Measurements from ENCODE around the gene PTCD1.
A peak's percentile ranks its signal among the peaks of the same experiment; 100 is the strongest.
"Not testable (repeated sequence)": the region's sequence is repeated elsewhere in the genome, so short reads cannot be mapped to it uniquely, and the experiment has no call there.

Gene PTCD1

DNA sequence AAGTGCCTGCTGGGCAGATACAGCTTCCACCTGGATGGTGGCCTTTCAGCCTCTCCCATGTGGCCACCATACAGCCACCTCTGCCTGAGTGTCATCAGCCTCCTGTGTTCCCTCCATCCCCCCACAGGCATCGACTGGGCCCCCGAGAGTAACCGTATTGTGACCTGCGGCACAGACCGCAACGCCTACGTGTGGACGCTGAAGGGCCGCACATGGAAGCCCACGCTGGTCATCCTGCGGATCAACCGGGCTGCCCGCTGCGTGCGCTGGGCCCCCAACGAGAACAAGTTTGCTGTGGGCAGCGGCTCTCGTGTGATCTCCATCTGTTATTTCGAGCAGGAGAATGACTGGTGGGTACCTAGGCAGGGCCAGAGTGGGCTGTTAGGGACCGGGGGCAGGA is 50.7 kb downstream of the PTCD1 start:
- H3K4me3 ChIP-seq (ENCODE audit: low read length in 2 of 2): no peak overlapping the region
- H3K9ac ChIP-seq (ENCODE audit: low read length in 2 of 2): no peak overlapping the region
- no peaks in the 10 kb centered on the region for H3K9me3 ChIP-seq (ENCODE audit: control insufficient read depth in 2 of 2, low read length in 2 of 2)
- H3K4me1 ChIP-seq (ENCODE audit: control insufficient read depth, insufficient read depth, low read length): peaks cover 11% of the 10 kb centered on the region
- peaks cover 8 to 15% of the 10 kb centered on the region in 2 donors for H3K36me3 ChIP-seq (ENCODE audit: control insufficient read depth in 2 of 2, insufficient read depth in 2 of 2, low read length in 2 of 2)
- no peak overlapping the region for H3K27ac ChIP-seq (ENCODE audit: low read length)
- H3K27me3 ChIP-seq (ENCODE audit: control insufficient read depth in 1 of 2, insufficient read depth in 2 of 2, low read length in 2 of 2): no peaks in the 10 kb centered on the region

DNA sequence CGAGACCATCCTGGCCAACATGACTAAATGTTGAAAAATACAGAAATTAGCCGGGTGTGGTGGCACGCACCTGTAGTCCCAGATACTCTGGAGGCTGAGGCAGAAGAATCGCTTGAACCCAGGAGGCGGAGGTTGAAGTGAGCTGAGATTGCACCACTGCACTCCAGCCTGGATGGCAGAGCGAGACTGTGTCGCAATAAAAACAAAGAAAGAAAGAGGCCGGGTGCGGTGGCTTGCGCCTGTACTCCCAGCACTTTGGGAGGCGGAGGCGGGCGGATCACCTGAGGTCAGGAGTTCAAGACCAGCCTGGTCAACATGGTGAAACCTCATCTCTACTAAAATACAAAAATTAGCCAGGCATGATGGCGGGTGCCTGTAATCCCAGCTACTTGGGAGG is 51.4 kb downstream of the PTCD1 start:
- H3K36me3 ChIP-seq (ENCODE audit: control insufficient read depth in 2 of 2, insufficient read depth in 2 of 2, low read length in 2 of 2): peaks cover 8 to 15% of the 10 kb centered on the region in 2 donors
- H3K4me1 ChIP-seq (ENCODE audit: control insufficient read depth, insufficient read depth, low read length); H3K9me3 ChIP-seq (ENCODE audit: control insufficient read depth in 2 of 2, low read length in 2 of 2); H3K27ac ChIP-seq (ENCODE audit: low read length); H3K9ac ChIP-seq (ENCODE audit: low read length in 2 of 2); H3K4me3 ChIP-seq (ENCODE audit: low read length in 2 of 2); H3K27me3 ChIP-seq (ENCODE audit: control insufficient read depth in 1 of 2, insufficient read depth in 2 of 2, low read length in 2 of 2): not testable (repeated sequence)

DNA sequence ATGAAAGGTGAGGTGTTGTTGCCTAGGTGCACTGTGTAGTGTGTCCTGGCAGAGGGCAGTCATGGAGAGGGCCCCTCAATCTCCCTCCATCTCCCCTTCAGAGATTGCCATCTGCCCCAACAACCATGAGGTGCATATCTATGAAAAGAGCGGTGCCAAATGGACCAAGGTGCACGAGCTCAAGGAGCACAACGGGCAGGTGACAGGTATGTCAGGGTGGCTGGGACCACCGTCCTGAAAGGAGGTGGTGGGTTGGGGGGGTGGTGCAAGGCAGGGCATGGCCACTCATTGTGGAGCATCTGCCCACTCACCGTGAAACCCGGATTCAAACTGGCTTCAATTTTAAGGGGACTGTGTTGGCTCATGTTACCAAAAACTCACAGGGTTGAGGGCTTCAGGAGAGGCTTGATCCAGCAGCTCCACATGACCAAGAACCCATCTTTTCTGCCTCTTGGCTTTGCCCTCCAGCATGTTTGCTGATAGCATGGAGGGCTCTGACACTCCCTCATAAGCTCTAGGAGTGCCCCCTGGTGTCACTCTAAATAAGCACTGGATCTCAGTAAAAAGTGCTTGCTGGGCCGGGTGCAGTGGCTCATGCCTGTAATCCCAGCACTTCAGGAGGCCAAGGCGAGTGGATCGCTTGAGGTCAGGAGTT is 51.9 kb downstream of the PTCD1 start:
- Histone ChIP-seq H3K4me1 (ENCODE audit: control insufficient read depth, insufficient read depth, low read length) (no peaks in the 10 kb centered on the region), H3K9ac (ENCODE audit: low read length in 2 of 2) (no peak overlapping the region), H3K4me3 (ENCODE audit: low read length in 2 of 2) (no peak overlapping the region), H3K9me3 (ENCODE audit: control insufficient read depth in 2 of 2, low read length in 2 of 2) (no peaks in the 10 kb centered on the region), H3K36me3 (ENCODE audit: control insufficient read depth in 2 of 2, insufficient read depth in 2 of 2, low read length in 2 of 2) (peaks cover 8 to 15% of the 10 kb centered on the region in 2 donors), H3K27me3 (ENCODE audit: control insufficient read depth in 1 of 2, insufficient read depth in 2 of 2, low read length in 2 of 2) (no peaks in the 10 kb centered on the region), H3K27ac (ENCODE audit: low read length) (no peak overlapping the region)

DNA sequence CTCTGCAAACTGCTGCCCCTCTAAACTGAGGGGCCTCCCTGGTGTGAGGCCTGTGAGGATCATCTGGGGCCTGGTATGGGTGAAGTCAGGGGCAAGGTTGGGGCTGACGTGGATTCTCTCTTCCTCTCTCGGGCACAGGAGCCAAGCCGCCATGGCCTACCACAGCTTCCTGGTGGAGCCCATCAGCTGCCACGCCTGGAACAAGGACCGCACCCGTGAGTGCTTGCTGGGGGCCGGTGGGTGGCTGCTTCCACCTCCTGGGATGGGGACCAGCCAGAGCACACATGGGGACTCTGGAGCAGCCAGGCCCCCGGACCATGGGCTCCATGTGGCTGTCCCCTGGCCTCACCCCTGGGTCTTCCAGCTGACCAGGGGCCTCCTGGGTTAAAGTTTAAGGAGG is 53.0 kb downstream of the PTCD1 start:
- H3K27ac ChIP-seq (ENCODE audit: low read length): no peak overlapping the region
- H3K4me1 ChIP-seq (ENCODE audit: control insufficient read depth, insufficient read depth, low read length): peaks cover 8% of the 10 kb centered on the region
- H3K36me3 ChIP-seq (ENCODE audit: control insufficient read depth in 2 of 2, insufficient read depth in 2 of 2, low read length in 2 of 2): peaks cover 8 to 11% of the 10 kb centered on the region in 2 donors
- H3K9ac ChIP-seq (ENCODE audit: low read length in 2 of 2): no peak overlapping the region
- H3K4me3 ChIP-seq (ENCODE audit: low read length in 2 of 2): no peak overlapping the region
- H3K27me3 ChIP-seq (ENCODE audit: control insufficient read depth in 1 of 2, insufficient read depth in 2 of 2, low read length in 2 of 2): no peaks in the 10 kb centered on the region
- H3K9me3 ChIP-seq (ENCODE audit: control insufficient read depth in 2 of 2, low read length in 2 of 2): no peaks in the 10 kb centered on the region

DNA sequence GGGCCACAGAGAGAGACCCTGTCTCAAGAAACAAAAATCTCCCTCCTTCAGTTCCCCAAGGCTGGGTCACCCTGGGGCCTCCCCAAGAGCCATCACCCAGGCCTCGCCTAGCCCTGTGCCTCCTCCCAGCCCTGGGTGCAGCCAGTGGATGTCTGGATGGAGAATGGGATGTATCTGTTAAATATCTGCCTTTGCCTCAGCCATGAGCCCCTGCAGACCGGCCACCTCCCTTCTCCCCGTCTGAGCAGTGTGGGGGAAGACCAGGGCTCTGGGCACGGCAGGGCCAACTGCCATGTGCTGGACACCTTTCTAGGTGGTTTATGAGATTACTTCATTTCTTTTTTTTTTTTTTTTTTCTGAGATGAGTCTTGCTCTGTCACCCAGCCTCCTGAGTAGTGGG is 54.1 kb downstream of the PTCD1 start:
- no peak overlapping the region for H3K4me3 ChIP-seq (ENCODE audit: low read length in 2 of 2)
- no peak overlapping the region for H3K27ac ChIP-seq (ENCODE audit: low read length)

GRCh38 chr7:99383791-99384370 is 54.7 kb downstream of the PTCD1 start:
- H3K4me1 ChIP-seq (ENCODE audit: control insufficient read depth, insufficient read depth, low read length): peaks cover 25% of the 10 kb centered on the region
- no peak overlapping the region for H3K27ac ChIP-seq (ENCODE audit: low read length)
- no peaks in the 10 kb centered on the region for H3K9me3 ChIP-seq (ENCODE audit: control insufficient read depth in 2 of 2, low read length in 2 of 2)
- H3K36me3 ChIP-seq (ENCODE audit: control insufficient read depth in 2 of 2, insufficient read depth in 2 of 2, low read length in 2 of 2): peaks cover 6 to 8% of the 10 kb centered on the region in 2 donors
- no peak overlapping the region for H3K4me3 ChIP-seq (ENCODE audit: low read length in 2 of 2)
- H3K9ac ChIP-seq (ENCODE audit: low read length in 2 of 2): no peak overlapping the region
- no peaks in the 10 kb centered on the region for H3K27me3 ChIP-seq (ENCODE audit: control insufficient read depth in 1 of 2, insufficient read depth in 2 of 2, low read length in 2 of 2)

More for the DNA sequence above, 54.1 kb downstream of the PTCD1 start:
- Histone ChIP-seq H3K9me3 (ENCODE audit: control insufficient read depth in 2 of 2, low read length in 2 of 2) (no peaks in the 10 kb centered on the region), H3K36me3 (ENCODE audit: control insufficient read depth in 2 of 2, insufficient read depth in 2 of 2, low read length in 2 of 2) (peaks cover 6 to 8% of the 10 kb centered on the region in 2 donors), H3K27me3 (ENCODE audit: control insufficient read depth in 1 of 2, insufficient read depth in 2 of 2, low read length in 2 of 2) (no peaks in the 10 kb centered on the region), H3K9ac (ENCODE audit: low read length in 2 of 2) (no peak overlapping the region), H3K4me1 (ENCODE audit: control insufficient read depth, insufficient read depth, low read length) (peaks cover 19% of the 10 kb centered on the region)

GRCh38 chr7:99383203-99383602 is 55.4 kb downstream of the PTCD1 start:
- Histone ChIP-seq H3K27me3 (ENCODE audit: control insufficient read depth in 1 of 2, insufficient read depth in 2 of 2, low read length in 2 of 2) (no peaks in the 10 kb centered on the region), H3K9me3 (ENCODE audit: control insufficient read depth in 2 of 2, low read length in 2 of 2) (no peaks in the 10 kb centered on the region), H3K4me3 (ENCODE audit: low read length in 2 of 2) (no peak overlapping the region), H3K4me1 (ENCODE audit: control insufficient read depth, insufficient read depth, low read length) (peaks cover 26% of the 10 kb centered on the region), H3K27ac (ENCODE audit: low read length) (no peak overlapping the region), H3K9ac (ENCODE audit: low read length in 2 of 2) (no peak overlapping the region), H3K36me3 (ENCODE audit: control insufficient read depth in 2 of 2, insufficient read depth in 2 of 2, low read length in 2 of 2) (peaks cover 6 to 8% of the 10 kb centered on the region in 2 donors)

- Histone ChIP-seq H3K9ac (ENCODE audit: low read length in 2 of 2) (no peak overlapping the region), H3K4me3 (ENCODE audit: low read length in 2 of 2) (no peak overlapping the region), H3K36me3 (ENCODE audit: control insufficient read depth in 2 of 2, insufficient read depth in 2 of 2, low read length in 2 of 2) (peaks cover 5 to 6% of the 10 kb centered on the region in 2 donors), H3K27me3 (ENCODE audit: control insufficient read depth in 1 of 2, insufficient read depth in 2 of 2, low read length in 2 of 2) (no peaks in the 10 kb centered on the region), H3K9me3 (ENCODE audit: control insufficient read depth in 2 of 2, low read length in 2 of 2) (no peaks in the 10 kb centered on the region), H3K4me1 (ENCODE audit: control insufficient read depth, insufficient read depth, low read length) (peaks cover 26% of the 10 kb centered on the region), H3K27ac (ENCODE audit: low read length) (no peak overlapping the region)
Measured at GRCh38 chr7:99381664-99382075, 56.9 kb downstream of the PTCD1 start.

DNA sequence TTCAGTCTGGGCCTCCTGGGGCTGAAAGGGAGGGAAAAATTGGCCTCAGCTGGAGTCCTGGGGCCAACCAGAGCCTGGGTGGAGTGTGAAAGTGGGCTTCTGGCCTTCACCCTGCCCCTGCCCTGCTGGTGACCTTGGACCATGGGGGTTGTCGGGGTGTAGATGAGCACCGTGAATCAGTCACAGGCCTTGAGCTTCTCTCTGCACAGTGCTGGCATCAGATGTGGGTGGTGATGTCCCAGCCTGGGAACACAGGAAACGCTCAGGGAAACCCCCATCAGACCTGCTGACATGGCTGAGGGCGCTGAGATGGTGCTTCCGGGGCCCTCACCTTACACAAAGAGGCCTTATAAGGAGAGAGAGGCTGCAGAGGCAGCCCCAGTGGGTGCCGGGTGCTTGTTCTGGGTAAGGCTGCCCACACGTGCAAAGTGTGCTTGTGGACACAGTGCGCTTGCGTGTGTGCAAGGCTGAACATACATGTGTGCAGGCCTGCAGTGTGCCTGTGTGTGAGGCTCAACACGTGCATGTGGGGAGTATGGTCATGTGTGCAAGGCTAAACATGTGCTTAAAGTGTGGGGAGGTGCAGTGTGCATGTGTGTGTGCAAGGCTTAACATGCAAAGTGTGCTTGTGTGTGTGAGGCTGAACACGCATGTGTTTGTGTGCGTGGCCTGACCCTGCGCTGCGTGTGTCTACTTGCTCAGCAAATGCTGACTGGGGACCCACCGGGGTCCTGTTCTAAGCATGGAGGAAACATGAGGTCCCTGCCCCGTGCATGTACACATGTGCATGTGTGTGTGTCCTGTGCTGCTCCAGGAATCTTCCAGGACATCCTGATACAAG is 57.6 kb downstream of the PTCD1 start:
- peak overlapping the region in 1 of 2 donors; percentile 52 for H3K4me3 ChIP-seq (ENCODE audit: low read length in 2 of 2)
- H3K4me1 ChIP-seq (ENCODE audit: control insufficient read depth, insufficient read depth, low read length): peaks cover 29% of the 10 kb centered on the region
- no peaks in the 10 kb centered on the region for H3K9me3 ChIP-seq (ENCODE audit: control insufficient read depth in 2 of 2, low read length in 2 of 2)
- H3K27ac ChIP-seq (ENCODE audit: low read length): peak overlapping the region; percentile 76
- H3K27me3 ChIP-seq (ENCODE audit: control insufficient read depth in 1 of 2, insufficient read depth in 2 of 2, low read length in 2 of 2): no peaks in the 10 kb centered on the region
- no peak overlapping the region for H3K9ac ChIP-seq (ENCODE audit: low read length in 2 of 2)
- peaks cover 0 to 4% of the 10 kb centered on the region in 2 donors for H3K36me3 ChIP-seq (ENCODE audit: control insufficient read depth in 2 of 2, insufficient read depth in 2 of 2, low read length in 2 of 2)

- H3K27ac ChIP-seq (ENCODE audit: low read length): peak overlapping the region; percentile 76
- peaks cover 0 to 4% of the 10 kb centered on the region in 2 donors for H3K36me3 ChIP-seq (ENCODE audit: control insufficient read depth in 2 of 2, insufficient read depth in 2 of 2, low read length in 2 of 2)
- H3K4me1 ChIP-seq (ENCODE audit: control insufficient read depth, insufficient read depth, low read length): peaks cover 29% of the 10 kb centered on the region
- H3K27me3 ChIP-seq (ENCODE audit: control insufficient read depth in 1 of 2, insufficient read depth in 2 of 2, low read length in 2 of 2): no peaks in the 10 kb centered on the region
- H3K9ac ChIP-seq (ENCODE audit: low read length in 2 of 2): peak overlapping the region; percentile 29 to 60
- peak overlapping the region in 1 of 2 donors; percentile 52 for H3K4me3 ChIP-seq (ENCODE audit: low read length in 2 of 2)
- H3K9me3 ChIP-seq (ENCODE audit: control insufficient read depth in 2 of 2, low read length in 2 of 2): no peaks in the 10 kb centered on the region
Measured at GRCh38 chr7:99380032-99380822, 58.4 kb downstream of the PTCD1 start.
